RWPE2 (cell line): Measurements from ENCODE around the gene IL10RB.

ENCODE experiments used
- ATAC-seq: fragments of 200-7000 bp; cut with Tn5 transposase; 3 replicates; pipeline ENCODE4 v1.9.1; 2021; ENCODE audit warnings: low read depth
- DNase-seq: peaks from one replicate; pipeline ENCODE4 v3.0.0-alpha.2; 2020; ENCODE audit warnings: low spot score
- H3K27ac ChIP-seq: fragments of 450-650 bp; 2 replicates; pipeline ENCODE4 v1.5.1; 2017; ENCODE audit warnings: mild to moderate bottlenecking; ENCODE audit not compliant: poor library complexity, severe bottlenecking
- H3K27me3 ChIP-seq: fragments of 250-450 bp; sonication (Bioruptor Pico); 2 replicates; pipeline ENCODE4 v1.5.1; 2021; ENCODE audit warnings: mild to moderate bottlenecking, moderate library complexity; ENCODE audit not compliant: insufficient read depth, poor library complexity, severe bottlenecking
- H3K36me3 ChIP-seq: fragments of 250-450 bp; sonication (Bioruptor Pico); 2 replicates; pipeline ENCODE4 v1.5.1; 2020; ENCODE audit warnings: low read depth, mild to moderate bottlenecking, moderate library complexity
- H3K4me1 ChIP-seq: fragments of 250-450 bp; sonication (Bioruptor Pico); 2 replicates; pipeline ENCODE4 v1.5.1; 2021; ENCODE audit warnings: mild to moderate bottlenecking, moderate library complexity; ENCODE audit not compliant: insufficient read depth, poor library complexity, severe bottlenecking
- H3K4me3 ChIP-seq: fragments of 250-450 bp; sonication (Bioruptor Pico); 2 replicates; pipeline ENCODE4 v1.5.1; 2021; ENCODE audit warnings: mild to moderate bottlenecking, moderate library complexity; ENCODE audit not compliant: severe bottlenecking
- H3K9me3 ChIP-seq: fragments of 250-450 bp; sonication (Bioruptor Pico); 2 replicates; pipeline ENCODE4 v1.5.1; 2021; ENCODE audit warnings: mild to moderate bottlenecking, moderate library complexity; ENCODE audit not compliant: severe bottlenecking
- TF ChIP-seq, protein P1 (sequence below): fragments of 450-650 bp; IDR thresholded peaks from one replicate; pipeline ENCODE4 v1.5.1; 2017; ENCODE audit warnings: mild to moderate bottlenecking, moderate library complexity; ENCODE audit not compliant: poor library complexity, severe bottlenecking

IL10RB gene

DNA sequence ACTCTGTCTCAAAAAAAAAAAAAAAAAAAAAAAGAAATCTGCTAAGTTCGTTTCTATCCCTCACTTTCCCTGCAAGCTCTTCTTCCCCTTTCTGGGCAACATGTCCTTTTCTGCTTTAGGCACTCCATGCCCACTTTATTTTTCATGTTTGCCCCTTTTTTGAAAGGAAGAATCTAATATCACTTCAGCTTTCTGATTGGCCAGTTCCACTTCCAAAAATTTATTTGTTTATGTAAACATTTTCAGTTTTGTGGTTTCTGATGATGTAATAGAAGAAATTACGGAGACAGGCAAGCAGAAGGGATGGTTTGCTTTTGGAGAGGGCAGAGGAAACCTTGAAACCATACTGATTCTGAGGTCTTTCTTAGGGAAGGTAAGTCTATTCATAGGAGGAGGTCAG, 73.8 kb downstream of the IL10RB start:
- Histone ChIP-seq H3K4me1 (no peaks in the 10 kb centered on the region), H3K27ac (no peak overlapping the region), H3K9me3 (no peaks in the 10 kb centered on the region), H3K4me3 (no peak overlapping the region), H3K36me3 (peaks cover 50% of the 10 kb centered on the region), H3K27me3 (no peaks in the 10 kb centered on the region)
- ATAC-seq (no peak), DNase-seq (no peak)
- TF ChIP-seq, protein P1, sequence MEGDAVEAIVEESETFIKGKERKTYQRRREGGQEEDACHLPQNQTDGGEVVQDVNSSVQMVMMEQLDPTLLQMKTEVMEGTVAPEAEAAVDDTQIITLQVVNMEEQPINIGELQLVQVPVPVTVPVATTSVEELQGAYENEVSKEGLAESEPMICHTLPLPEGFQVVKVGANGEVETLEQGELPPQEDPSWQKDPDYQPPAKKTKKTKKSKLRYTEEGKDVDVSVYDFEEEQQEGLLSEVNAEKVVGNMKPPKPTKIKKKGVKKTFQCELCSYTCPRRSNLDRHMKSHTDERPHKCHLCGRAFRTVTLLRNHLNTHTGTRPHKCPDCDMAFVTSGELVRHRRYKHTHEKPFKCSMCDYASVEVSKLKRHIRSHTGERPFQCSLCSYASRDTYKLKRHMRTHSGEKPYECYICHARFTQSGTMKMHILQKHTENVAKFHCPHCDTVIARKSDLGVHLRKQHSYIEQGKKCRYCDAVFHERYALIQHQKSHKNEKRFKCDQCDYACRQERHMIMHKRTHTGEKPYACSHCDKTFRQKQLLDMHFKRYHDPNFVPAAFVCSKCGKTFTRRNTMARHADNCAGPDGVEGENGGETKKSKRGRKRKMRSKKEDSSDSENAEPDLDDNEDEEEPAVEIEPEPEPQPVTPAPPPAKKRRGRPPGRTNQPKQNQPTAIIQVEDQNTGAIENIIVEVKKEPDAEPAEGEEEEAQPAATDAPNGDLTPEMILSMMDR = no peak

DNA sequence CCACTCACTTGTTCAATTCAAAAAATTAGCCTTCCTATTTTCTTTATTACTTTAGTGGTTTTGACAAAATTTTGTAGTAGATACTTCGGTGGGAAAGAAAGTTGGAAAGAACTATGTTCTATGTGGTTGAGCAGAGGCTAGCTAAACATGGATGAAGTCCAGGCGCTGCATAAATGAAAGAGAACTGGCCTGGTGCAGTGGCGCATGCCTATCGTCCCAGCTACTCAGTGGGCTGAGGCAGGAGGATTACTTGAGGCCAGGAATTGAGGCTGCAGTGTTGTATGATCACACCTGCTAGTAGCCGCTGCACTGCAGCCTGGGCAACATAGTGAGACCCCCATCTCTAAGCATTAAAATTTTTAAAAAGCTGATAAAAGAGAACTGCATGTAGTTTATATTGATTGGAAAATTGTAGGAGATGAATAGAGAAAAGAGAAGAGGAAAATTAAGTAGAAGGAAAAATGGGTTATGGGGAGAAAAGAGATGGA, 79.6 kb downstream of the IL10RB start:
- ATAC-seq = no peak
- TF ChIP-seq, protein P1 = no peak
- no peaks in the 10 kb centered on the region for H3K9me3 ChIP-seq
- H3K4me1 ChIP-seq = no peaks in the 10 kb centered on the region
- H3K36me3 ChIP-seq = peaks cover 57% of the 10 kb centered on the region
- no peak for DNase-seq
- H3K4me3 ChIP-seq = no peak overlapping the region
- no peaks in the 10 kb centered on the region for H3K27me3 ChIP-seq
- no peak overlapping the region for H3K27ac ChIP-seq
